H54 (cell line): ENCODE measurements around the gene HCN2.
A peak's percentile ranks its signal among the peaks of the same experiment; 100 is the strongest.

Experiments
- DNase-seq: peaks from one replicate; pipeline ENCODE4 v3.0.0; 2011; ENCODE audit warnings: low spot score, mixed read lengths; ENCODE audit not compliant: insufficient read length
- FAIRE-seq: peaks from 3 replicates; lab custom pipeline; 2011; peaks lifted over from hg19 to GRCh38; lab: Jason Lieb, UNC
- POLR2A ChIP-seq: IDR thresholded peaks from 2 replicates; pipeline ENCODE4 v1.6.1; 2011; ENCODE audit warnings: low read depth, mild to moderate bottlenecking, low read length

Gene HCN2

DNA sequence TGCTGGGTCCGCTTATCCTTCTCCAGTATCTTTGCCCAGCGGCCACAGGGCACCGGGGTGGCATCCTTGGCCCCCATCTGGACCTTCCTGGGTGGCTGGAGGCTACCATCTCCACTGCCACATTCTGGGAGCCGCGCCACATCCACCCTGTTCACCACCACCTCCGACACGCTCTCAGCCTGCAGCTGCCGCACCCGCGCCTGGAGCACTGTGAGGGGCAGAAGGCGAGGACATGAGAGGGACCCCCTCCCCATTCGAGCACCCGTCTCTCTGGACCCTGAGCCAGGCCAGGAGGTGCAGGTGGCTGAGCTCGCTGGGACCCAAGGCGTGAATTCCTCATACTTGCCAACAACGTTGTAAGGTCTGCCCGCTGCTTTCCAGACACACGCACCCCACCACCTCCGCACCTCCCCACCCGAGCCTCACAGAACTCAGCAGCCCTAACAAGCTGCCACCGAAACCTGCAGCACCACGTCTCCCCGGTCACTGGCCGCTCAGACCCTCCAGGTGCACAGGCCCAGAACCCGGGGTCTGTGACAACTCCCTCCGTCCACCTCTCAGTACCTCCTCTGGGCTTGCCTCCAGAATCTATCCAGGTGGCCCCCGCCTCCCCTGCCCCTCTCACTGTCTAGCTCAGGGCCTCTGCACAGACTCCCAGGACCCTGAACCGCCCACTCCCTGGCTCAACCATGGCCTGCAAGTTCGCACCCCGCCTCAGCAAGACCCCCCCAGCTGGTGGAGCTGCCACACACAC is 40.5 kb downstream of the HCN2 start:
- TF ChIP-seq POLR2A = no peak
- FAIRE-seq = no peak
- DNase-seq = no peak

DNA sequence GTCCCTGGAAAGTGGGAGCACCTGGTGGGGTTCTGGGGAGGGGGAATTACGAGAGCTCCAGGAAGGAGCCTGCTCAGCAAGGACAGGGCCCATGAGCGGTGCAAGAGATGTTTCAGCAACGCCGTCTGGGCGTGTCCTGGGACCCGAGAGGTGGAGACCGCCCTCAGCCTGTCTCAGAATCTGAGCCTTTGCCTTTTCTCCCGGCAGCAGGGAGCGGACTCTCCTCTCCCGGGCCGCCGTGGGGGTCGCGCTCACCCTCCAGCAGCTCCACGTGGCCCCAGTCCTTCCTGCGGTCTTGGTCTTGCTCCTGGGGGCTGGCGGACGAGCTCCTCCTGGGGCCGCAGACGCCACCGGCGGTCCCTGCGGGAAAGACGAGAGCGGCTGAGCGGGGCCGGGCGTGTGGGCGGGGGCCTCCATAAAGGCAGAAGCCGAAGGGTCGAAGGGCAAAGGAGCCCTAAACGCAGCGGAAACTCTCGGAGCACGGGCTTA is 42.9 kb downstream of the HCN2 start:
- DNase-seq = no peak
- TF ChIP-seq POLR2A = no peak
- FAIRE-seq = no peak

- DNase-seq (peak; percentile 100), FAIRE-seq (peak; percentile 71)
- TF ChIP-seq POLR2A = peak; percentile 49
Observed at GRCh38 chr19:633068-633785, 43.5 kb downstream of the HCN2 start, which contains the start of gene POLRMT. TSS of gene POLRMT (minus strand) at chr19:633537. CDS start at chr19:633512, 25 bp downstream.

- FAIRE-seq = no peak
- DNase-seq = no peak
- no peak for TF ChIP-seq POLR2A
Observed at GRCh38 chr19:633786-634639, 44.3 kb downstream of the HCN2 start.

DNA sequence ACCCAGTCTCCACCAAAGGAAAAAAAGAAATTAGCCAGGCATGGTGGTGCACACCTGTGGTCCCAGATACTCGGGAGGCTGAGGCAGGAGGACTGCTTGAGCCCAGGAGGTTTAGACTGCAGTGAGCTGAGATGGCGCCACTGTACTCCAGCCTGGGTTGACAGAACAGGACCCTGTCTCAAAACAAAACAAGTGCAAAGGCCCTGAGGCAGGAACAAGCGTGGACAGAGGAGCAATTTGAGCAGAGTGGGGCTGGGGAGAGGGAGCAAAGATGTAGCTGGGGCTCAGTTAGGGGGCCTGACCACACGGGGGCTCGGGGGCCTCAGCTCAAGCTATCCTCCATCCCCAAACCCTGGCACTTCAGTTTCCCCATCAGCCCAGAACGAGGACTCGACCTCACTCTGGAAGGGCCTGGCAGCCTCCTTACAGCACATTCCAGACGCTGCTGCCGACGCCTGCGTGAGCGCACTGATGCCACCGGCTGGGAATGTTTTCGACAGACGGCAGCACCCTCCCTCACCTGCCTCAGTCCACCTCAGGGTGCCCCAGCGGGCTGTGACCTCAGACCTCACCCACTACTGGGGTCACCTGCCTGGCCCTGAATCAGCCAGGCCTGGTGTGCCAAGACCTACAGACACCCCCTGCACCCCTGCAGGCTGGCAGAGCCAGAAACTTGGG is 45.4 kb downstream of the HCN2 start:
- no peak for FAIRE-seq
- TF ChIP-seq POLR2A = no peak
- DNase-seq = no peak

- no peak for FAIRE-seq
- no peak for DNase-seq
- TF ChIP-seq POLR2A = no peak
Observed at GRCh38 chr19:638906-639252, 49.2 kb downstream of the HCN2 start.

GRCh38 chr19:639253-640160 is 49.8 kb downstream of the HCN2 start, which contains the start of gene FGF22:
TSS of gene FGF22 (plus strand) at chr19:639879. CDS start at chr19:639926, 47 bp downstream.
- DNase-seq (peak; percentile 96), FAIRE-seq (no peak)
- no peak for TF ChIP-seq POLR2A

- DNase-seq (no peak), FAIRE-seq (no peak)
- no peak for TF ChIP-seq POLR2A
Observed at GRCh38 chr19:640161-640558, 50.5 kb downstream of the HCN2 start.

DNA sequence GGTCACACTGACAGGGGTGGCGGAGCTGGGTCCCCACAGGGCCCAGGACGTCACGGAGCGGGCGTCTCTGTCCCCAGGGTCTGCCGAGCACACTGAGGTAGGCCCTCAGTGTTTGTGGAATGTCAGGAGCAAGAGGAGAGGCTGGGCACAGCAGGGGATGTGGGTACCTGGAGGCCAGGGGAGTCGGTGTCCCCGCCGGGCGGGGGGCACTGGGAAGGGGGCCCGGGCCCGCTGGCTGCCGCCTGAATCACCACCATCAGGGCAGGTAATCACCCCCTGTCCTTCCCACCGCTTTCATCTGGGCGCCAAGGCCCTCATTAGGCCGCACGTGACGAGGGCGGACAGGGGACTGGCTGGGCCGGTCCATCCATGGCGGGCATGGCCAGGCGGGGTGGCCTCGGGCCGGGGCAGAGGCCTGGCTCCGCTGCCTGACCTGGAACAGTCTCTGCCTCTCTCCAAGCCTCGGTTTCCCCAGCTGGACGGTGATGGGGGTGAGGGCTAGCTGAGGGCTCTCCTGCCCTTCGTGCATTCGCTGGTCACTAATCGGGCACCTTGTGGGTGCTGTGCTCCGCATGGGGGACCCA is 51.0 kb downstream of the HCN2 start:
- no peak for TF ChIP-seq POLR2A
- FAIRE-seq = no peak
- no peak for DNase-seq

GRCh38 chr19:641702-642101 is 52.0 kb downstream of the HCN2 start:
- TF ChIP-seq POLR2A = no peak
- FAIRE-seq (no peak), DNase-seq (no peak)

- FAIRE-seq (no peak), DNase-seq (no peak)
- no peak for TF ChIP-seq POLR2A
Observed at GRCh38 chr19:642767-643727, 53.4 kb downstream of the HCN2 start.
